ENCODE data around the gene MMS19.

DNA sequence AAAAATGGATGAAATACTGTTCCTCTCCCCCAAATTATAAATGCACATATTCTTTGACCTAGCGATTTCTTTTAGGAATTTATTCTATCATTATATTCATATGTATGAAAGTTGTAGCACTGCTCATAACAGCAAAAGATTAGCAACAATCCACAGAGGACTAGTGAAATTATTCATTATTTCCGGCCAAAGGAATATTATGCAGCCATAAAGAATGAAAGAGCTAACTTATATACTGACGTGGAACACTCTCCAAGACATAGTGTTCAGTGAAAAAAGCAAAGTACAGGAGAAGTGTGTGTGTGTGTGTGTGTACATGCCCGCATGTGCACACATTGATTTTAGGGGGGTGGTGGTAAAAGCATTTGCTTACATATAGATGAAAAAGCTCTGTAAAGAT is 23.3 kb downstream of the MMS19 start:
- no peak for TF ChIP-seq POLR2A (IDR thresholded peaks at IDR 0.05)
- TF ChIP-seq, protein P1, sequence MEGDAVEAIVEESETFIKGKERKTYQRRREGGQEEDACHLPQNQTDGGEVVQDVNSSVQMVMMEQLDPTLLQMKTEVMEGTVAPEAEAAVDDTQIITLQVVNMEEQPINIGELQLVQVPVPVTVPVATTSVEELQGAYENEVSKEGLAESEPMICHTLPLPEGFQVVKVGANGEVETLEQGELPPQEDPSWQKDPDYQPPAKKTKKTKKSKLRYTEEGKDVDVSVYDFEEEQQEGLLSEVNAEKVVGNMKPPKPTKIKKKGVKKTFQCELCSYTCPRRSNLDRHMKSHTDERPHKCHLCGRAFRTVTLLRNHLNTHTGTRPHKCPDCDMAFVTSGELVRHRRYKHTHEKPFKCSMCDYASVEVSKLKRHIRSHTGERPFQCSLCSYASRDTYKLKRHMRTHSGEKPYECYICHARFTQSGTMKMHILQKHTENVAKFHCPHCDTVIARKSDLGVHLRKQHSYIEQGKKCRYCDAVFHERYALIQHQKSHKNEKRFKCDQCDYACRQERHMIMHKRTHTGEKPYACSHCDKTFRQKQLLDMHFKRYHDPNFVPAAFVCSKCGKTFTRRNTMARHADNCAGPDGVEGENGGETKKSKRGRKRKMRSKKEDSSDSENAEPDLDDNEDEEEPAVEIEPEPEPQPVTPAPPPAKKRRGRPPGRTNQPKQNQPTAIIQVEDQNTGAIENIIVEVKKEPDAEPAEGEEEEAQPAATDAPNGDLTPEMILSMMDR (IDR thresholded peaks at IDR 0.05): no peak

All from adrenal gland (tissue), 5 donors.